B cell (primary cell): ENCODE measurements around the gene ADARB2. TPM values are rescaled to one million over a fixed set of nuclear protein-coding genes. Genes with fewer than 3 reads are reported as not detected.

Experiments
- ATAC-seq: fragments of 200-7000 bp; cut with Tn5 transposase; one replicate; pipeline ENCODE4 v1.10.0; 2021; ENCODE audit warnings: low read depth, mild to moderate bottlenecking, moderate number of reproducible peaks, moderate library complexity
- CTCF ChIA-PET: fragments of 350-600 bp; sonication (Branson Sonifier 250); formaldehyde crosslinking; loops from one replicate; lab custom pipeline; 2021; ENCODE audit warnings: antibody characterized with exemption, inconsistent platforms; lab: Charles Lee
- POLR2A ChIA-PET: fragments of 350-600 bp; sonication (Branson Sonifier 250); formaldehyde crosslinking; loops from one replicate; lab custom pipeline; 2021; ENCODE audit warnings: antibody characterized with exemption; lab: Charles Lee
- DNase-seq: peaks from one replicate; pipeline ENCODE4 v3.0.0; 2013
- H2AFZ ChIP-seq: 2 replicates; pipeline ENCODE4 v1.6.1; 2012; ENCODE audit warnings: mild to moderate bottlenecking, low read depth, low read length; ENCODE audit not compliant: insufficient read depth, poor library complexity, severe bottlenecking
- H3K27ac ChIP-seq, 2 donors: 1 replicate in 1 of 2; 2 replicates in 1 of 2; pipeline ENCODE4 v1.5.1; 2012 to 2013; ENCODE audit warnings: low read length in 2 of 2, mild to moderate bottlenecking in 2 of 2, moderate library complexity in 1 of 2
- H3K27me3 ChIP-seq, 4 experiments: fragments of 200-600 bp in 1 of 4; sonication (generic) in 1 of 4; replicated peaks in 1 of 4; 1 replicate in 2 of 4; 2 replicates in 2 of 4; pipeline versions ENCODE4 v1.6.1 to v1.7.0; 2013 to 2016; ENCODE audit warnings: low read length in 3 of 4, mild to moderate bottlenecking in 2 of 4, mixed read lengths in 1 of 4, moderate library complexity in 1 of 4; ENCODE audit not compliant: insufficient read depth in 4 of 4, control insufficient read depth in 3 of 4; ENCODE audit errors: control extremely low read depth in 1 of 4
- H3K36me3 ChIP-seq, 2 experiments: replicated peaks in 1 of 2; 1 replicate in 1 of 2; 2 replicates in 1 of 2; pipeline versions ENCODE4 v1.6.1 to v1.7.1; 2013; ENCODE audit warnings: low read length in 1 of 2; ENCODE audit not compliant: insufficient read depth in 2 of 2, control insufficient read depth in 1 of 2; ENCODE audit errors: control extremely low read depth in 1 of 2, extremely low read depth in 1 of 2
- H3K4me1 ChIP-seq, 2 donors: fragments of 200-600 bp in 1 of 2; sonication (generic) in 1 of 2; 1 replicate in 1 of 2; 2 replicates in 1 of 2; pipeline versions ENCODE4 v1.5.1 to v1.6.1; 2013 to 2017; ENCODE audit warnings: low read length in 2 of 2; ENCODE audit not compliant: control insufficient read depth in 2 of 2, insufficient read depth in 2 of 2
- H3K4me2 ChIP-seq: replicated peaks from 2 replicates; pipeline ENCODE3; 2012; ENCODE audit warnings: mild to moderate bottlenecking, low read depth, low read length; ENCODE audit not compliant: poor library complexity, severe bottlenecking
- H3K4me3 ChIP-seq, 5 experiments: fragments of 200-600 bp in 1 of 5; sonication (generic) in 1 of 5; 1 replicate in 3 of 5; 2 replicates in 2 of 5; pipeline versions ENCODE4 v1.5.1 to v1.7.0; 2011 to 2016; ENCODE audit warnings: low read length in 4 of 5, mild to moderate bottlenecking in 4 of 5, low read depth in 2 of 5, control low read depth in 1 of 5, moderate library complexity in 1 of 5; ENCODE audit not compliant: insufficient read depth in 1 of 5; ENCODE audit errors: control extremely low read depth in 1 of 5, extremely low read depth in 1 of 5
- H3K79me2 ChIP-seq: fragments of 200-600 bp; sonication (generic); one replicate; pipeline ENCODE4 v1.6.0; 2016; ENCODE audit warnings: low read length; ENCODE audit not compliant: control insufficient read depth, insufficient read depth
- H3K9ac ChIP-seq: fragments of 200-600 bp; sonication (generic); 2 replicates; pipeline ENCODE4 v1.6.1; 2017; ENCODE audit warnings: mild to moderate bottlenecking, low read length, moderate library complexity
- H3K9me3 ChIP-seq, 3 donors: one replicate each; pipeline versions ENCODE4 v1.6.1 to v1.7.1; 2013; ENCODE audit warnings: low read length in 2 of 3; ENCODE audit not compliant: control insufficient read depth in 2 of 3, insufficient read depth in 1 of 3; ENCODE audit errors: control extremely low read depth in 1 of 3
- H4K20me1 ChIP-seq: 2 replicates; pipeline ENCODE4 v1.6.0; 2012; ENCODE audit warnings: mild to moderate bottlenecking, low read length; ENCODE audit not compliant: insufficient read depth, control insufficient read depth, poor library complexity, severe bottlenecking
- H3K27ac Mint-ChIP-seq: one replicate; pipeline ENCODE4 v1.8.0; 2021; ENCODE audit warnings: mixed read lengths
- H3K27me3 Mint-ChIP-seq: one replicate; pipeline ENCODE4 v1.8.0; 2021; ENCODE audit warnings: mixed read lengths
- H3K4me1 Mint-ChIP-seq: one replicate; pipeline ENCODE4 v1.8.0; 2021; ENCODE audit warnings: mixed read lengths
- H3K4me3 Mint-ChIP-seq: one replicate; pipeline ENCODE4 v1.8.0; 2021; ENCODE audit warnings: mixed read lengths
- H3K9me3 Mint-ChIP-seq: one replicate; pipeline ENCODE4 v1.8.0; 2022; ENCODE audit warnings: mixed read lengths; ENCODE audit not compliant: insufficient read depth
- CTCF ChIP-seq: fragments of 200-600 bp; IDR thresholded peaks from one replicate; pipeline ENCODE4 v1.8.0; 2022; ENCODE audit warnings: antibody characterized with exemption, mild to moderate bottlenecking
- EZH2 ChIP-seq: IDR thresholded peaks from 2 replicates; pipeline ENCODE4 v1.6.1; 2012; ENCODE audit warnings: borderline replicate concordance, low read depth, mild to moderate bottlenecking, moderate library complexity, low read length; ENCODE audit not compliant: insufficient read depth, poor library complexity, severe bottlenecking
- WGBS: methylation state at CpG from one replicate; pipeline ENCODE4 v1.1.5; 2013; ENCODE audit warnings: missing lambda C conversion rate; ENCODE audit not compliant: insufficient coverage; 5-methylcytosine and 5-hydroxymethylcytosine counted together
- intact Hi-C: fragments of 100-400 bp; cut with micrococcal nuclease; formaldehyde crosslinking; loops from one replicate; pipeline ENCODE4 v1.10.0; 2022
- polyA plus RNA-seq: library from polyadenylated mRNA; depleted of rRNA; stranded (reverse); fragments of >200 nt; gene quantifications from 2 replicates; pipeline ENCODE4 v1.2.3, GENCODE V29; 2012
- total RNA-seq, 2 donors: library from RNA; stranded (reverse); fragments of 120-200 nt in 1 of 2; gene quantifications; 1 replicate in 1 of 2; 2 replicates in 1 of 2; pipeline versions ENCODE4 v1.2.3 to v1.2.4, GENCODE V29; 2013 to 2022

ADARB2 gene
- total and polyA plus RNA-seq, 2 donors (not counting 1 experiment from before 2014, with no cell fraction given), result 0.13 to 0.96 TPM

- Mint-ChIP-seq H3K9me3 (no peaks in the 10 kb centered on the region), H3K4me3 (no peak overlapping the region), H3K27ac (no peak overlapping the region), H3K27me3 (peaks cover 13% of the 10 kb centered on the region), H3K4me1 (peaks cover 2% of the 10 kb centered on the region)
- no peak overlapping the region for H3K4me3 ChIP-seq
- no peak for ATAC-seq
- H3K9me3 ChIP-seq, result no peaks in the 10 kb centered on the region
- H3K79me2 ChIP-seq, result no peaks in the 10 kb centered on the region
- intact Hi-C loops, result no loop called here
- no peak overlapping the region for H3K4me2 ChIP-seq
- no peaks in the 10 kb centered on the region for H4K20me1 ChIP-seq
- TF ChIP-seq EZH2 (no peak), CTCF (no peak)
- peaks cover 0 to 8% (median 0%) of the 10 kb centered on the region in 4 experiments for H3K27me3 ChIP-seq
- ChIA-PET POLR2A (no interaction called here), CTCF (no interaction called here)
- DNase-seq, result no peak
- no peak overlapping the region for H3K27ac ChIP-seq
- WGBS, result 90% methylated on average over 16 of the region's 16 CpGs
- H3K9ac ChIP-seq, result no peak overlapping the region
- H2AFZ ChIP-seq, result no peak overlapping the region
- H3K4me1 ChIP-seq, result no peaks in the 10 kb centered on the region
- no peaks in the 10 kb centered on the region for H3K36me3 ChIP-seq
These were observed 447.7 kb downstream of the ADARB2 start for GRCh38 chr10:1289591-1289990.

GRCh38 chr10:1287971-1288401, 449.3 kb downstream of the ADARB2 start:
- Histone ChIP-seq H3K9ac (no peak overlapping the region), H2AFZ (peak overlapping the region; percentile 25), H3K27ac (no peak overlapping the region), H3K4me2 (no peak overlapping the region), H3K9me3 (no peaks in the 10 kb centered on the region), H4K20me1 (no peaks in the 10 kb centered on the region), H3K4me3 (no peak overlapping the region), H3K4me1 (no peaks in the 10 kb centered on the region), H3K27me3 (peaks cover 0 to 8% (median 0%) of the 10 kb centered on the region in 4 experiments), H3K36me3 (no peaks in the 10 kb centered on the region), H3K79me2 (no peaks in the 10 kb centered on the region)
- Mint-ChIP-seq H3K4me1 (no peaks in the 10 kb centered on the region), H3K4me3 (no peak overlapping the region), H3K27me3 (peaks cover 18% of the 10 kb centered on the region), H3K9me3 (no peaks in the 10 kb centered on the region), H3K27ac (no peak overlapping the region)
- ChIA-PET CTCF (no interaction called here), POLR2A (no interaction called here)
- DNase-seq (no peak), ATAC-seq (no peak)
- WGBS, result 66% methylated on average over 5 of the region's 6 CpGs
- intact Hi-C loops, result no loop called here
- TF ChIP-seq CTCF (no peak), EZH2 (no peak)
